Neural crest cell (in vitro differentiated cells): ENCODE data around the gene C7orf33. TPM values are rescaled to one million over a fixed set of nuclear protein-coding genes. Genes with fewer than 3 reads are reported as not detected.

ENCODE experiments used
- DNase-seq: peaks from one replicate; pipeline ENCODE4 v3.0.0; 2021; ENCODE audit warnings: low read depth, mixed read lengths, low spot score
- H3K27ac Mint-ChIP-seq: one replicate; pipeline ENCODE4 v1.8.0; 2021; ENCODE audit warnings: mild to moderate bottlenecking, mixed read lengths; ENCODE audit not compliant: unreplicated experiment
- H3K27me3 Mint-ChIP-seq: 2 replicates; pipeline ENCODE4 v1.8.0; 2021; ENCODE audit warnings: low read depth, mild to moderate bottlenecking, mixed read lengths
- H3K36me3 Mint-ChIP-seq: 2 replicates; pipeline ENCODE4 v1.8.0; 2021; ENCODE audit warnings: low read depth, mild to moderate bottlenecking, mixed read lengths
- H3K4me1 Mint-ChIP-seq: 2 replicates; pipeline ENCODE4 v1.8.0; 2021; ENCODE audit warnings: mixed read lengths
- H3K4me3 Mint-ChIP-seq: one replicate; pipeline ENCODE4 v1.8.0; 2021; ENCODE audit warnings: mild to moderate bottlenecking, mixed read lengths
- H3K9me3 Mint-ChIP-seq: 2 replicates; pipeline ENCODE4 v1.8.0; 2021; ENCODE audit warnings: mixed read lengths
- total RNA-seq: library from RNA; stranded (reverse); gene quantifications from 2 replicates; pipeline ENCODE4 v1.2.1, GENCODE V29; 2021
- TF ChIP-seq, protein P1 (sequence below): fragments of 200-600 bp; sonication (generic); conservative IDR thresholded peaks from 2 replicates; pipeline ENCODE4 v1.5.0; 2021; ENCODE audit warnings: antibody characterized with exemption, mild to moderate bottlenecking

Gene C7orf33
- total RNA-seq, 1 donor from 2014 or later, result not detected

DNA sequence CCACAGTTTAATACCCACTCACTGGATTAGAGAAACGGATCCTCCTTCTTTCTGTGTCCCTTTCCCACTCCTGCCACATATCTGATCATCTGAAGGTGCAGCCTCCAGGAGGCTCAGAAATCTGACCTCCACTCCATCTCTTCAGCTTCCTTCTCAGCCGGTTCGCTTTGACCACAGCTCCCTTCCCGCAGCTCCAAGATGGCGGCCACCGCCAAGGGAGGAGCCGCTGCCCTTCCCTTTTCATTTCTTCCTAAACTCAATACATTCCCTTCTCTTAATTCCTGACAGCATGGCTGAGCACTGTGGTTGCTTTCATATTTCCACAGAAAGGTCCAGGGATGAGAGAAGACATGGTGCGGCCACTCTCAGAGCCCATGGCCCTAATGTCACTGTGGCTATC lies 43.7 kb upstream of the C7orf33 start:
- Mint-ChIP-seq H3K9me3 (peaks cover 8% of the 10 kb centered on the region), H3K36me3 (no peaks in the 10 kb centered on the region), H3K4me1 (peaks cover 6% of the 10 kb centered on the region), H3K27me3 (no peaks in the 10 kb centered on the region), H3K27ac (no peak overlapping the region), H3K4me3 (no peak overlapping the region)
- TF ChIP-seq, protein P1, sequence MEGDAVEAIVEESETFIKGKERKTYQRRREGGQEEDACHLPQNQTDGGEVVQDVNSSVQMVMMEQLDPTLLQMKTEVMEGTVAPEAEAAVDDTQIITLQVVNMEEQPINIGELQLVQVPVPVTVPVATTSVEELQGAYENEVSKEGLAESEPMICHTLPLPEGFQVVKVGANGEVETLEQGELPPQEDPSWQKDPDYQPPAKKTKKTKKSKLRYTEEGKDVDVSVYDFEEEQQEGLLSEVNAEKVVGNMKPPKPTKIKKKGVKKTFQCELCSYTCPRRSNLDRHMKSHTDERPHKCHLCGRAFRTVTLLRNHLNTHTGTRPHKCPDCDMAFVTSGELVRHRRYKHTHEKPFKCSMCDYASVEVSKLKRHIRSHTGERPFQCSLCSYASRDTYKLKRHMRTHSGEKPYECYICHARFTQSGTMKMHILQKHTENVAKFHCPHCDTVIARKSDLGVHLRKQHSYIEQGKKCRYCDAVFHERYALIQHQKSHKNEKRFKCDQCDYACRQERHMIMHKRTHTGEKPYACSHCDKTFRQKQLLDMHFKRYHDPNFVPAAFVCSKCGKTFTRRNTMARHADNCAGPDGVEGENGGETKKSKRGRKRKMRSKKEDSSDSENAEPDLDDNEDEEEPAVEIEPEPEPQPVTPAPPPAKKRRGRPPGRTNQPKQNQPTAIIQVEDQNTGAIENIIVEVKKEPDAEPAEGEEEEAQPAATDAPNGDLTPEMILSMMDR, result no peak
- DNase-seq, result no peak

DNA sequence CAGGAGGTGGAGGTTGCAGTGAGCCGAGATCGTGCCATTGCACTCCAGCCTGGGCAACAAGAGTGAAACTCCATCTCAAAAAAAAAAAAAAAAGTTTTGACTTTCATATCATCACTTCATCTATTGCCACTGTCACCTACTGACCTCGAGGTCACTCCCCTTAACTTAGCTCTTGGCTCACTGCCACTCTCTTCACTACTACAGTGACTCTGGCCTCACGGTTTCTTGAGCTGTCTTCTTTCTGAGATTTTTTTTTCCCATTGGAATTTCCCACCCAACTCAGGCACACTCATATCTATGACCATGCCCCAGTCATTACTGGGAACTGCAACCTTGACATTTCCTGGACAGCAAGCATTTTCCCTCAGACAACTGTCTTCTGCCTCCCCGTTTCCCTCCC lies 42.6 kb upstream of the C7orf33 start:
- peaks cover under 1% of the 10 kb centered on the region for H3K27me3 Mint-ChIP-seq
- DNase-seq, result no peak
- H3K4me1 Mint-ChIP-seq, result peaks cover 6% of the 10 kb centered on the region
- peaks cover 8% of the 10 kb centered on the region for H3K9me3 Mint-ChIP-seq
- H3K36me3 Mint-ChIP-seq, result no peaks in the 10 kb centered on the region
- TF ChIP-seq, protein P1, result no peak
- H3K4me3 Mint-ChIP-seq, result no peak overlapping the region
- H3K27ac Mint-ChIP-seq, result no peak overlapping the region

- Mint-ChIP-seq H3K4me3 (no peak overlapping the region), H3K27ac (no peak overlapping the region), H3K4me1 (no peaks in the 10 kb centered on the region), H3K36me3 (no peaks in the 10 kb centered on the region), H3K9me3 (peaks cover 7% of the 10 kb centered on the region), H3K27me3 (peaks cover 7% of the 10 kb centered on the region)
- DNase-seq, result no peak
- TF ChIP-seq, protein P1, result no peak
Measured at GRCh38 chr7:148553979-148554378, 36.6 kb upstream of the C7orf33 start.

GRCh38 chr7:148556892-148557291 lies 33.7 kb upstream of the C7orf33 start:
- TF ChIP-seq, protein P1, result no peak
- Mint-ChIP-seq H3K4me1 (no peaks in the 10 kb centered on the region), H3K27me3 (peaks cover 11% of the 10 kb centered on the region)

GRCh38 chr7:148558914-148559313 lies 31.7 kb upstream of the C7orf33 start:
- H3K4me3 Mint-ChIP-seq, result no peak overlapping the region
- DNase-seq, result no peak
- no peaks in the 10 kb centered on the region for H3K36me3 Mint-ChIP-seq
- H3K4me1 Mint-ChIP-seq, result no peaks in the 10 kb centered on the region
- TF ChIP-seq, protein P1, result no peak
- H3K27me3 Mint-ChIP-seq, result peaks cover 3% of the 10 kb centered on the region
- H3K27ac Mint-ChIP-seq, result no peak overlapping the region
- peaks cover 5% of the 10 kb centered on the region for H3K9me3 Mint-ChIP-seq

More at GRCh38 chr7:148556892-148557291, 33.7 kb upstream of the C7orf33 start:
- Mint-ChIP-seq H3K36me3 (no peaks in the 10 kb centered on the region), H3K4me3 (no peak overlapping the region), H3K27ac (no peak overlapping the region), H3K9me3 (peaks cover 5% of the 10 kb centered on the region)
- no peak for DNase-seq

DNA sequence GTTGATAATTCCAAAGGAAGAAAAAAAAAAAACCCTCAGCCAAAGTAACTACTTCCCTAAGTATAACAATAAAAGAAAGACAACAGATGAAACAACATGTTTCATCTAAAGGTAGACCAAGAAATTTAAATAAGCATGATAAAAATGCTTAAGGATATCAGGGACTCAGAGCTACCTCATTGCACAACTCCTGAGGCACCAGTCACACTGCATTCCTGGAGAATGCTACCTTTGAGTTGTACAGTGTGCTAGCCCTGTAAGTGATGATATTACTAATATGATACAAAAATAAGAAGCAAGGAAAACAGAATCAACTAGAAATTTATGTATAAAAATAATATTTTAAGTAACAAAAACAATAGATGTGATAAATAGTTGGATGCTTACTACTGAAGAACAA lies 29.5 kb upstream of the C7orf33 start:
- DNase-seq, result no peak
- no peak overlapping the region for H3K27ac Mint-ChIP-seq
- no peaks in the 10 kb centered on the region for H3K4me1 Mint-ChIP-seq
- H3K9me3 Mint-ChIP-seq, result peaks cover 5% of the 10 kb centered on the region
- H3K4me3 Mint-ChIP-seq, result no peak overlapping the region
- TF ChIP-seq, protein P1, result no peak
- peaks cover 3% of the 10 kb centered on the region for H3K27me3 Mint-ChIP-seq
- no peaks in the 10 kb centered on the region for H3K36me3 Mint-ChIP-seq
